NCI-H2171 (cell line): ENCODE measurements around the gene GIMAP1.
"Not testable (repeated sequence)": the region's sequence is repeated elsewhere in the genome, so short reads cannot be mapped to it uniquely, and the experiment has no call there.

Experiments used
- DNase-seq: peaks from one replicate; lab custom pipeline; 2025; lab: John Stamatoyannopoulos, UW

GIMAP1 gene

GRCh38 chr7:150716368-150716767 lies at the start of gene GIMAP1:
GIMAP1 (plus strand) TSS chr7:150716613; CDS start chr7:150719048, 2,435 bp downstream.
- DNase-seq, result no peak

GRCh38 chr7:150668472-150668911 lies 47.9 kb upstream of the GIMAP1 start:
- DNase-seq, result no peak

GRCh38 chr7:150668977-150669376 lies 47.4 kb upstream of the GIMAP1 start:
- DNase-seq, result no peak

- not testable (repeated sequence) for DNase-seq
Measured at GRCh38 chr7:150671798-150672585, 44.4 kb upstream of the GIMAP1 start.

GRCh38 chr7:150675714-150676113 lies 40.7 kb upstream of the GIMAP1 start:
- DNase-seq, result no peak

GRCh38 chr7:150676276-150676675 lies 40.1 kb upstream of the GIMAP1 start:
- not testable (repeated sequence) for DNase-seq

GRCh38 chr7:150676854-150677253 lies 39.6 kb upstream of the GIMAP1 start:
- DNase-seq, result not testable (repeated sequence)

- not testable (repeated sequence) for DNase-seq
Measured at GRCh38 chr7:150678601-150679000, 37.8 kb upstream of the GIMAP1 start.

GRCh38 chr7:150680364-150680763 lies 36.0 kb upstream of the GIMAP1 start:
- not testable (repeated sequence) for DNase-seq

- no peak for DNase-seq
Measured at GRCh38 chr7:150685219-150686029, 31.0 kb upstream of the GIMAP1 start, which contains the start of gene GIMAP2. GIMAP2 (plus strand) TSS chr7:150685706; CDS start chr7:150687060, 1,354 bp downstream.

- DNase-seq, result no peak
Measured at GRCh38 chr7:150686030-150686631, 30.3 kb upstream of the GIMAP1 start.

GRCh38 chr7:150688630-150689029 lies 27.8 kb upstream of the GIMAP1 start:
- no peak for DNase-seq

- DNase-seq, result no peak
Measured at GRCh38 chr7:150695654-150696053, 20.8 kb upstream of the GIMAP1 start.

GRCh38 chr7:150703209-150703608 lies 13.2 kb upstream of the GIMAP1 start:
- DNase-seq, result no peak

- DNase-seq, result no peak
Measured at GRCh38 chr7:150715293-150715692, 1.1 kb upstream of the GIMAP1 start.

GRCh38 chr7:150715738-150716137 lies 675 bp upstream of the GIMAP1 start:
- no peak for DNase-seq

GRCh38 chr7:150716939-150717338 lies 526 bp downstream of the GIMAP1 start:
- DNase-seq, result no peak

- no peak for DNase-seq
Measured at GRCh38 chr7:150717814-150718420, 1.5 kb downstream of the GIMAP1 start.

GRCh38 chr7:150719436-150719835 lies 3.0 kb downstream of the GIMAP1 start:
- no peak for DNase-seq

- no peak for DNase-seq
Measured at GRCh38 chr7:150719960-150720891, 3.8 kb downstream of the GIMAP1 start.

- no peak for DNase-seq
Measured at GRCh38 chr7:150721970-150722373, 5.6 kb downstream of the GIMAP1 start.
